HCT116 (cell line): ENCODE measurements around the gene MIER2. TPM values are rescaled to one million over a fixed set of nuclear protein-coding genes. Genes with fewer than 3 reads are reported as not detected.

Source experiments
- ATAC-seq: fragments of 200-7000 bp; cut with Tn5 transposase; 2 replicates; pipeline ENCODE4 v1.9.1; 2020; ENCODE audit warnings: mild to moderate bottlenecking, moderate library complexity
- BruUV-seq: library from RNA; stranded (reverse); fragments of 400-500 nt; replicated peaks from 2 replicates; lab custom pipeline; 2021; lab: Mats Ljungman, UMichigan
- CTCF ChIA-PET: fragments of 300-600 bp; sonication (Branson Sonifier 250); formaldehyde crosslinking; loops from one replicate; lab custom pipeline; 2021; ENCODE audit warnings: antibody characterized with exemption; lab: Charles Lee
- POLR2A ChIA-PET: fragments of 300-600, 350-600 bp; sonication (Branson Sonifier 250); formaldehyde crosslinking; loops from one replicate; lab custom pipeline; 2021; ENCODE audit warnings: antibody characterized with exemption; lab: Charles Lee
- RAD21 ChIA-PET, 2 experiments: fragments of 300-600 bp; sonication (Branson Sonifier 250); formaldehyde crosslinking; loops; one replicate each; lab custom pipeline; 2023; ENCODE audit warnings: low total read pairs in 2 of 2; ENCODE audit not compliant: uncharacterized antibody in 2 of 2, unreplicated experiment in 2 of 2, low non-redundant PET in 1 of 2; lab: Charles Lee
- DNase-seq: peaks from one replicate; pipeline ENCODE4 v3.0.0-alpha.2; 2010; ENCODE audit warnings: low read depth, low spot score
- H2AFZ ChIP-seq: fragments of 200-600 bp; shearing (Covaris generic), sonication (generic); 2 replicates; pipeline ENCODE4 v1.6.1; 2017; ENCODE audit warnings: low read depth, mixed run types, mixed read lengths, antibody characterized with exemption, low read length; ENCODE audit not compliant: poor library complexity, severe bottlenecking
- H3K27ac ChIP-seq: 2 replicates; pipeline ENCODE4 v1.5.1; 2012; ENCODE audit warnings: low read depth, low read length
- H3K27me3 ChIP-seq: fragments of 200-600 bp; sonication (generic); 2 replicates; pipeline ENCODE4 v1.6.1; 2016; ENCODE audit warnings: mixed run types, low read length, mixed read lengths; ENCODE audit not compliant: insufficient read depth
- H3K36me3 ChIP-seq, 2 experiments: fragments of 200-500 bp in 1 of 2; fragments of 200-600 bp in 1 of 2; sonication (Bioruptor generic) in 1 of 2; sonication (generic) in 1 of 2; 2 replicates each; pipeline versions ENCODE4 v1.5.1 to v1.6.1; 2014 to 2016; ENCODE audit warnings: low read length in 2 of 2, inconsistent platforms in 1 of 2, mixed read lengths in 1 of 2, mixed run types in 1 of 2; ENCODE audit not compliant: insufficient read depth in 2 of 2, control insufficient read depth in 1 of 2
- H3K4me1 ChIP-seq, 2 experiments: fragments of 200-600 bp in 1 of 2; sonication (generic) in 1 of 2; 2 replicates each; pipeline versions ENCODE4 v1.5.1 to v1.6.1; 2012 to 2017; ENCODE audit warnings: low read length in 2 of 2, inconsistent platforms in 1 of 2, mild to moderate bottlenecking in 1 of 2, mixed read lengths in 1 of 2, mixed run types in 1 of 2, moderate library complexity in 1 of 2; ENCODE audit not compliant: insufficient read depth in 2 of 2, control insufficient read depth in 1 of 2
- H3K4me2 ChIP-seq: fragments of 200-600 bp; sonication (generic); 2 replicates; pipeline ENCODE4 v1.6.1; 2017; ENCODE audit warnings: mixed run types, low read length, mixed read lengths
- H3K4me3 ChIP-seq, 2 experiments: fragments of 200-600 bp in 1 of 2; sonication (generic) in 1 of 2; replicated peaks in 1 of 2; 2 replicates each; pipeline ENCODE4 v1.5.1; 2011 to 2016; ENCODE audit warnings: low read length in 2 of 2, control low read depth in 1 of 2, low read depth in 1 of 2, mild to moderate bottlenecking in 1 of 2, mixed read lengths in 1 of 2, mixed run types in 1 of 2
- H3K79me2 ChIP-seq: fragments of 200-600 bp; sonication (generic); 2 replicates; pipeline ENCODE4 v1.6.1; 2017; ENCODE audit warnings: mild to moderate bottlenecking, mixed run types, low read length, moderate library complexity, mixed read lengths; ENCODE audit not compliant: insufficient read depth
- H3K9ac ChIP-seq: fragments of 200-600 bp; sonication (generic); 2 replicates; pipeline ENCODE4 v1.6.1; 2016; ENCODE audit warnings: low read length, mixed read lengths
- H3K9me2 ChIP-seq: fragments of 200-600 bp; sonication (generic), shearing (Covaris generic); 2 replicates; pipeline ENCODE4 v1.6.1; 2017; ENCODE audit warnings: mixed run types, mild to moderate bottlenecking, moderate library complexity; ENCODE audit not compliant: insufficient read depth
- H3K9me3 ChIP-seq, 2 experiments: fragments of 200-500 bp in 1 of 2; fragments of 200-600 bp in 1 of 2; sonication (Bioruptor generic) in 1 of 2; sonication (generic) in 1 of 2; 2 replicates each; pipeline ENCODE4 v1.6.1; 2014 to 2017; ENCODE audit warnings: low read length in 2 of 2, mixed read lengths in 2 of 2, inconsistent platforms in 1 of 2, low read depth in 1 of 2, mild to moderate bottlenecking in 1 of 2, mixed run types in 1 of 2, moderate library complexity in 1 of 2; ENCODE audit not compliant: control insufficient read depth in 1 of 2, insufficient read depth in 1 of 2
- H4K20me1 ChIP-seq: fragments of 200-600 bp; sonication (generic), shearing (Covaris generic); 2 replicates; pipeline ENCODE4 v1.6.1; 2017; ENCODE audit warnings: mixed run types, mild to moderate bottlenecking, moderate library complexity; ENCODE audit not compliant: insufficient read depth
- ATF3 ChIP-seq: IDR thresholded peaks from 2 replicates; pipeline ENCODE4 v1.6.1; 2012
- CBX3 ChIP-seq: IDR thresholded peaks from 2 replicates; pipeline ENCODE4 v1.6.1; 2012; ENCODE audit warnings: low read depth
- CEBPB ChIP-seq: IDR thresholded peaks from 2 replicates; pipeline ENCODE4 v1.6.1; 2012; ENCODE audit warnings: low read depth
- CTCF ChIP-seq, 3 experiments: fragments of 200-600 bp in 1 of 3; sonication (generic) in 1 of 3; IDR thresholded peaks in 2 of 3; conservative IDR thresholded peaks in 1 of 3; 2 replicates each; pipeline ENCODE4 v1.5.1; 2012 to 2017; ENCODE audit warnings: low read depth in 2 of 3, low read length in 2 of 3, antibody characterized with exemption in 1 of 3, borderline replicate concordance in 1 of 3, control low read depth in 1 of 3, mild to moderate bottlenecking in 1 of 3, mixed read lengths in 1 of 3, mixed run types in 1 of 3, moderate library complexity in 1 of 3; ENCODE audit not compliant: insufficient read depth in 1 of 3
- EGR1 ChIP-seq: IDR thresholded peaks from 2 replicates; pipeline ENCODE4 v1.6.1; 2012; ENCODE audit warnings: low read depth
- ELF1 ChIP-seq: IDR thresholded peaks from 2 replicates; pipeline ENCODE4 v1.6.1; 2012; ENCODE audit warnings: low read depth, borderline replicate concordance
- EZH2phosphoT487 ChIP-seq: fragments of 200-600 bp; IDR thresholded peaks from 2 replicates; pipeline ENCODE4 v1.6.1; 2018; ENCODE audit warnings: antibody characterized with exemption, borderline replicate concordance
- FOSL1 ChIP-seq: IDR thresholded peaks from 2 replicates; pipeline ENCODE4 v1.6.1; 2012; ENCODE audit warnings: low read depth
- JUND ChIP-seq: IDR thresholded peaks from 2 replicates; pipeline ENCODE4 v1.6.1; 2012
- POLR2A ChIP-seq: IDR thresholded peaks from 2 replicates; pipeline ENCODE4 v1.7.0; 2011; ENCODE audit warnings: borderline replicate concordance; ENCODE audit not compliant: insufficient read depth, insufficient read length; ENCODE audit errors: extremely low read depth
- POLR2AphosphoS5 ChIP-seq: IDR thresholded peaks from 2 replicates; pipeline ENCODE4 v1.6.1; 2011; ENCODE audit warnings: mild to moderate bottlenecking, low read depth, low read length, moderate library complexity
- RAD21 ChIP-seq: IDR thresholded peaks from 2 replicates; pipeline ENCODE4 v1.6.1; 2012; ENCODE audit warnings: low read depth, mild to moderate bottlenecking
- REST ChIP-seq: IDR thresholded peaks from 2 replicates; pipeline ENCODE4 v1.6.1; 2012; ENCODE audit warnings: low read depth
- SIN3A ChIP-seq: IDR thresholded peaks from 2 replicates; pipeline ENCODE4 v1.6.1; 2012; ENCODE audit warnings: low read depth
- SRF ChIP-seq: IDR thresholded peaks from 2 replicates; pipeline ENCODE4 v1.6.1; 2012; ENCODE audit warnings: low read depth
- TCF7L2 ChIP-seq: IDR thresholded peaks from 2 replicates; pipeline ENCODE4 v1.7.0; 2011; ENCODE audit warnings: borderline replicate concordance, inconsistent platforms; ENCODE audit not compliant: insufficient read depth, insufficient read length; ENCODE audit errors: extremely low read depth
- YY1 ChIP-seq: IDR thresholded peaks from 2 replicates; pipeline ENCODE4 v1.6.1; 2011; ENCODE audit warnings: low read length, low read depth, moderate library complexity, mild to moderate bottlenecking; ENCODE audit not compliant: insufficient replicate concordance; ENCODE audit errors: extremely low read depth
- ZBTB33 ChIP-seq: IDR thresholded peaks from 2 replicates; pipeline ENCODE4 v1.6.1; 2011; ENCODE audit warnings: mild to moderate bottlenecking, low read length, moderate library complexity; ENCODE audit not compliant: insufficient replicate concordance; ENCODE audit errors: extremely low read depth
- ZFX ChIP-seq: fragments of 450-650 bp; IDR thresholded peaks from 2 replicates; pipeline ENCODE4 v1.6.1; 2017
- ZNF274 ChIP-seq: fragments of 200-500 bp; sonication (Bioruptor generic); IDR thresholded peaks from 2 replicates; pipeline ENCODE4 v1.6.1; 2014; ENCODE audit warnings: mild to moderate bottlenecking, low read depth, low read length, inconsistent platforms
- intact Hi-C: fragments of 100-400 bp; cut with micrococcal nuclease; formaldehyde crosslinking; loops from 2 replicates; pipeline ENCODE4 v1.10.0; 2022
- total RNA-seq: library from RNA; stranded (reverse); gene quantifications from one replicate; pipeline ENCODE4 v1.2.1, GENCODE V29; 2021; ENCODE audit not compliant: unreplicated experiment

Gene MIER2
- total RNA-seq, 1 experiment from 2014 or later = 41.5 TPM

- ChIA-PET POLR2A (no interaction called here), CTCF (no interaction called here), RAD21 (no interaction called here)
- H3K9me2 ChIP-seq = no peaks in the 10 kb centered on the region
- ATAC-seq = no peak
- H3K36me3 ChIP-seq = peaks cover 6 to 9% of the 10 kb centered on the region in 2 experiments; a peak in 3 of 4 replicates
- no peak for DNase-seq
- no peaks in the 10 kb centered on the region for H4K20me1 ChIP-seq
- H3K79me2 ChIP-seq = no peaks in the 10 kb centered on the region
- no peak overlapping the region for H2AFZ ChIP-seq
- no peaks in the 10 kb centered on the region for H3K9me3 ChIP-seq
- no peaks in the 10 kb centered on the region for H3K4me1 ChIP-seq
- no peak overlapping the region for H3K27ac ChIP-seq
- H3K9ac ChIP-seq = no peak overlapping the region
- no peak overlapping the region for H3K4me2 ChIP-seq
- TF ChIP-seq EZH2phosphoT487 (no peak), CEBPB (no peak), ELF1 (no peak), TCF7L2 (no peak), CTCF (IDR thresholded peaks at IDR 0.05 in 2 of 3, conservative IDR thresholded peaks at IDR 0.05 in 1 of 3; ENCODE audit: borderline replicate concordance in 1 of 3, insufficient read depth in 1 of 3, low read depth in 2 of 3, low read length in 2 of 3) (no peak), ZBTB33 (no peak), ATF3 (no peak), SIN3A (no peak), FOSL1 (no peak), EGR1 (no peak), JUND (no peak), POLR2AphosphoS5 (no peak), ZFX (no peak), RAD21 (no peak), ZNF274 (no peak), REST (no peak), POLR2A (no peak), CBX3 (no peak), SRF (no peak), YY1 (no peak)
- H3K4me3 ChIP-seq = no peak overlapping the region
- intact Hi-C loops = no loop called here
- no peaks in the 10 kb centered on the region for H3K27me3 ChIP-seq
- BruUV-seq = no TSS peak
These were observed 34.4 kb downstream of the MIER2 start for GRCh38 chr19:310141-310651.
